HepG2 (cell line): ENCODE results near the gene COPS7A. TPM values are rescaled to one million over a fixed set of nuclear protein-coding genes. Genes with fewer than 3 reads are reported as not detected.

Source experiments
- ATAC-seq: fragments of 200-7000 bp; cut with Tn5 transposase; 3 replicates; pipeline ENCODE4 v1.9.1; 2020; ENCODE audit warnings: mild to moderate bottlenecking, moderate library complexity
- BruUV-seq: library from RNA; stranded (reverse); fragments of 400-500 nt; replicated peaks from 2 replicates; lab custom pipeline; 2021; lab: Mats Ljungman, UMichigan
- CTCF ChIA-PET: fragments of 300-600 bp; formaldehyde crosslinking; extraction: SDS; loops from one replicate; lab custom pipeline; 2021; ENCODE audit warnings: low total read pairs, inconsistent platforms, low intra/inter-chr PET ratio; lab: Yijun Ruan, JAX
- POLR2A ChIA-PET: fragments of 350-600 bp; sonication (Branson Sonifier 250); formaldehyde crosslinking; loops from one replicate; lab custom pipeline; 2020; ENCODE audit warnings: antibody characterized with exemption, inconsistent platforms; lab: Yijun Ruan, JAX
- DNase-seq: peaks from one replicate; pipeline ENCODE4 v3.0.0-alpha.2; 2015; ENCODE audit warnings: low spot score
- FAIRE-seq: peaks from 3 replicates; lab custom pipeline; 2011; peaks lifted over from hg19 to GRCh38; lab: Jason Lieb, UNC
- H2AFZ ChIP-seq: one replicate; pipeline ENCODE4 v1.6.1; 2011; ENCODE audit warnings: low read length, inconsistent platforms
- H3K27ac ChIP-seq: fragments of 300-600 bp; 3 replicates; pipeline ENCODE4 v1.8.0; 2011; ENCODE audit warnings: mixed run types, mild to moderate bottlenecking, mixed read lengths, low read length, inconsistent platforms; ENCODE audit not compliant: insufficient read depth; ENCODE audit errors: extremely low read length
- H3K27me3 ChIP-seq, 2 experiments: fragments of 200-600 bp in 1 of 2; 2 replicates in 1 of 2; 3 replicates in 1 of 2; pipeline versions ENCODE4 v1.6.0 to v1.8.0; 2011; ENCODE audit warnings: low read length in 2 of 2, mild to moderate bottlenecking in 2 of 2, moderate library complexity in 2 of 2, inconsistent platforms in 1 of 2; ENCODE audit not compliant: insufficient read depth in 2 of 2, control insufficient read depth in 1 of 2
- H3K36me3 ChIP-seq, 2 experiments: fragments of 200-600 bp in 1 of 2; replicated peaks in 1 of 2; 2 replicates in 1 of 2; 3 replicates in 1 of 2; pipeline versions ENCODE4 v1.5.1 to v1.8.0; 2011; ENCODE audit warnings: low read length in 2 of 2, inconsistent platforms in 1 of 2; ENCODE audit not compliant: insufficient read depth in 2 of 2, control insufficient read depth in 1 of 2
- H3K4me1 ChIP-seq: 2 replicates; pipeline ENCODE4 v1.5.1; 2012; ENCODE audit warnings: low read length, inconsistent platforms; ENCODE audit not compliant: insufficient read depth
- H3K4me2 ChIP-seq: 2 replicates; pipeline ENCODE4 v1.6.0; 2011; ENCODE audit warnings: low read depth, low read length, inconsistent platforms
- H3K4me3 ChIP-seq, 3 experiments: fragments of 200-600 bp in 1 of 3; sonication (generic), shearing (Covaris generic) in 1 of 3; replicated peaks in 1 of 3; 2 replicates each; pipeline ENCODE4 v1.5.1; 2011 to 2016; ENCODE audit warnings: low read length in 3 of 3, inconsistent platforms in 2 of 3, low read depth in 2 of 3, mild to moderate bottlenecking in 2 of 3, control low read depth in 1 of 3, mixed read lengths in 1 of 3; ENCODE audit not compliant: insufficient read depth in 1 of 3
- H3K79me2 ChIP-seq: one replicate; pipeline ENCODE4 v1.6.1; 2011; ENCODE audit warnings: low read length, inconsistent platforms; ENCODE audit not compliant: insufficient read depth
- H3K9ac ChIP-seq: 2 replicates; pipeline ENCODE4 v1.6.0; 2011; ENCODE audit warnings: mild to moderate bottlenecking, low read depth, low read length, inconsistent platforms; ENCODE audit not compliant: insufficient read depth
- H3K9me3 ChIP-seq: 2 replicates; pipeline ENCODE4 v1.5.1; 2012; ENCODE audit warnings: mild to moderate bottlenecking, low read length
- H4K20me1 ChIP-seq: 2 replicates; pipeline ENCODE4 v1.6.0; 2011; ENCODE audit warnings: inconsistent platforms, mild to moderate bottlenecking, low read length, moderate library complexity; ENCODE audit not compliant: insufficient read depth
- NCOA2 ChIP-seq: sonication (generic); formaldehyde crosslinking; IDR thresholded peaks from 2 replicates; pipeline ENCODE4 v1.8.0; 2022; ENCODE audit warnings: inconsistent platforms
- PATZ1 ChIP-seq: sonication (generic); formaldehyde crosslinking; IDR thresholded peaks from 2 replicates; pipeline ENCODE4 v1.4.0; 2020; ENCODE audit warnings: missing genetic modification reagents
- ZIK1 ChIP-seq: sonication (generic); formaldehyde crosslinking; IDR thresholded peaks from 2 replicates; pipeline ENCODE4 v1.5.0; 2020; ENCODE audit warnings: mild to moderate bottlenecking, low read depth, missing genetic modification reagents, borderline replicate concordance
- ZKSCAN1 ChIP-seq: fragments of 150-350 bp; IDR thresholded peaks from 2 replicates; pipeline ENCODE4 v1.6.1; 2014; ENCODE audit warnings: low read length
- WGBS: methylation state at CpG from one replicate; pipeline ENCODE4 v1.1.6; 2017; ENCODE audit warnings: low lambda C conversion rate; 5-methylcytosine and 5-hydroxymethylcytosine counted together
- in situ Hi-C: cut with HindIII; loops from 2 replicates; pipeline ENCODE4 v1.10.0; 2017; ENCODE audit warnings: low pct_unique_long_range_greater_than_20kb; ENCODE audit not compliant: extremely low pct_ligation_motif_present
- intact Hi-C: fragments of 100-400 bp; cut with micrococcal nuclease; formaldehyde crosslinking; loops from one replicate; pipeline ENCODE4 v1.10.0; 2022; ENCODE audit not compliant: unreplicated experiment
- polyA plus RNA-seq, 8 experiments: library from polyadenylated mRNA; depleted of rRNA in 3 of 8; stranded (reverse) in 7 of 8; unstranded in 1 of 8; fragments of >200 nt; fragmentation: Illumina TruSeq in 4 of 8; extraction: Trizol in 4 of 8; gene quantifications; 2 replicates each; pipeline versions ENCODE4 v1.2.1 to v1.2.3, GENCODE V29; 2011 to 2016; ENCODE audit warnings: low read depth in 4 of 8, missing spikeins in 1 of 8, mixed read lengths in 1 of 8; ENCODE audit not compliant: insufficient read depth in 1 of 8
- total RNA-seq, 5 experiments: library from RNA; depleted of rRNA; stranded (reverse); fragments of >200 nt; fragmentation: Illumina TruSeq; extraction: Trizol; gene quantifications; 2 replicates each; pipeline ENCODE4 v1.2.3, GENCODE V29; 2016; ENCODE audit warnings: low read depth in 1 of 5
- TF ChIP-seq, protein P1 (sequence below): IDR thresholded peaks from 2 replicates; pipeline ENCODE4 v1.6.1; 2012; ENCODE audit warnings: low read length, improper control_type of control experiment
- TF ChIP-seq, protein P2 (sequence below): IDR thresholded peaks from 2 replicates; pipeline ENCODE4 v1.6.1; 2018; ENCODE audit warnings: missing genetic modification reagents
- TF ChIP-seq, protein P3 (sequence below): sonication (generic); formaldehyde crosslinking; IDR thresholded peaks from 2 replicates; pipeline ENCODE4 v1.4.0; 2020; ENCODE audit warnings: mild to moderate bottlenecking, missing genetic modification reagents

COPS7A gene
- total and polyA plus RNA-seq, 2 of the 13 experiments (the other 11 are each of a cell fraction or from before 2014, with no cell fraction given), result 40.0 to 73.6 TPM

DNA sequence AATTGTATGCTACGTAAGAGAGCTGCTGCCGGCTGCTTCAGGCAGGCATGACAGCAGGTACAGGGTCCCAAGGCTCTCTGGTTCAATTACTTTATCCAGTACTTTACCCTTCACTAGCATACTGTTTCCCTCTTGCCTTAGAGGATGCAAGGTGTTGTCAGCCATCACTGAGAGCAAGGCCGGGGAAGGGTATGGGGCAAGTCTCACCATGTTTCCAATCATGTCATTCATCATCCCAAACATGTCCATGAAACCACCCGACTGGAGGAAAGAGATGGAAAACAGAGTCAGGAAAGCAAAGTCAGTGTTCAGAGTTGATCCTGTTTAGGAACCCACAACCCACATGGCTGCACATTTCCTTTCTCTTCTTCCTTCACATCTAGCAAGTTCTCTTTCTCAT is 26.7 kb downstream of the COPS7A start:
- intact Hi-C loops, result no loop called here
- ChIA-PET CTCF (interaction anchor here (1.2 kb wide), 1 partner anchor 75 kb away, joined by 3 read pairs; no protein-coding TSS in a partner anchor), POLR2A (no interaction called here)
- peaks cover 21% of the 10 kb centered on the region for H3K79me2 ChIP-seq
- no peak overlapping the region for H2AFZ ChIP-seq
- WGBS, result 93% methylated on average over 4 of the region's 4 CpGs
- DNase-seq (no peak), FAIRE-seq (no peak), ATAC-seq (no peak)
- H4K20me1 ChIP-seq, result 0 out of 2 replicates have a peak, but pooled peaks cover 6% of the 10 kb centered on the region
- no peaks in the 10 kb centered on the region for H3K27me3 ChIP-seq
- no peak overlapping the region for H3K4me3 ChIP-seq
- peaks cover 34 to 52% of the 10 kb centered on the region in 2 experiments for H3K36me3 ChIP-seq
- BruUV-seq, result no TSS peak
- H3K4me2 ChIP-seq, result no peak overlapping the region
- no peak for TF ChIP-seq NCOA2
- TF ChIP-seq, protein P1, sequence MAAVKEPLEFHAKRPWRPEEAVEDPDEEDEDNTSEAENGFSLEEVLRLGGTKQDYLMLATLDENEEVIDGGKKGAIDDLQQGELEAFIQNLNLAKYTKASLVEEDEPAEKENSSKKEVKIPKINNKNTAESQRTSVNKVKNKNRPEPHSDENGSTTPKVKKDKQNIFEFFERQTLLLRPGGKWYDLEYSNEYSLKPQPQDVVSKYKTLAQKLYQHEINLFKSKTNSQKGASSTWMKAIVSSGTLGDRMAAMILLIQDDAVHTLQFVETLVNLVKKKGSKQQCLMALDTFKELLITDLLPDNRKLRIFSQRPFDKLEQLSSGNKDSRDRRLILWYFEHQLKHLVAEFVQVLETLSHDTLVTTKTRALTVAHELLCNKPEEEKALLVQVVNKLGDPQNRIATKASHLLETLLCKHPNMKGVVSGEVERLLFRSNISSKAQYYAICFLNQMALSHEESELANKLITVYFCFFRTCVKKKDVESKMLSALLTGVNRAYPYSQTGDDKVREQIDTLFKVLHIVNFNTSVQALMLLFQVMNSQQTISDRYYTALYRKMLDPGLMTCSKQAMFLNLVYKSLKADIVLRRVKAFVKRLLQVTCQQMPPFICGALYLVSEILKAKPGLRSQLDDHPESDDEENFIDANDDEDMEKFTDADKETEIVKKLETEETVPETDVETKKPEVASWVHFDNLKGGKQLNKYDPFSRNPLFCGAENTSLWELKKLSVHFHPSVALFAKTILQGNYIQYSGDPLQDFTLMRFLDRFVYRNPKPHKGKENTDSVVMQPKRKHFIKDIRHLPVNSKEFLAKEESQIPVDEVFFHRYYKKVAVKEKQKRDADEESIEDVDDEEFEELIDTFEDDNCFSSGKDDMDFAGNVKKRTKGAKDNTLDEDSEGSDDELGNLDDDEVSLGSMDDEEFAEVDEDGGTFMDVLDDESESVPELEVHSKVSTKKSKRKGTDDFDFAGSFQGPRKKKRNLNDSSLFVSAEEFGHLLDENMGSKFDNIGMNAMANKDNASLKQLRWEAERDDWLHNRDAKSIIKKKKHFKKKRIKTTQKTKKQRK, result no peak
- TF ChIP-seq, protein P2, sequence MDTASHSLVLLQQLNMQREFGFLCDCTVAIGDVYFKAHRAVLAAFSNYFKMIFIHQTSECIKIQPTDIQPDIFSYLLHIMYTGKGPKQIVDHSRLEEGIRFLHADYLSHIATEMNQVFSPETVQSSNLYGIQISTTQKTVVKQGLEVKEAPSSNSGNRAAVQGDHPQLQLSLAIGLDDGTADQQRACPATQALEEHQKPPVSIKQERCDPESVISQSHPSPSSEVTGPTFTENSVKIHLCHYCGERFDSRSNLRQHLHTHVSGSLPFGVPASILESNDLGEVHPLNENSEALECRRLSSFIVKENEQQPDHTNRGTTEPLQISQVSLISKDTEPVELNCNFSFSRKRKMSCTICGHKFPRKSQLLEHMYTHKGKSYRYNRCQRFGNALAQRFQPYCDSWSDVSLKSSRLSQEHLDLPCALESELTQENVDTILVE (CRISPR knock-in tag), result no peak
- TF ChIP-seq ZKSCAN1, result no peak
- TF ChIP-seq, protein P3, sequence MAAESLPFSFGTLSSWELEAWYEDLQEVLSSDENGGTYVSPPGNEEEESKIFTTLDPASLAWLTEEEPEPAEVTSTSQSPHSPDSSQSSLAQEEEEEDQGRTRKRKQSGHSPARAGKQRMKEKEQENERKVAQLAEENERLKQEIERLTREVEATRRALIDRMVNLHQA, result no peak
- no peak for TF ChIP-seq PATZ1
- TF ChIP-seq ZIK1 (CRISPR knock-in tag), result no peak
- in situ Hi-C loops, result loop anchor here (5.0 kb wide), 1 partner anchor 77 kb away; the partner anchor contains the start of gene P3H3
- peaks cover 28% of the 10 kb centered on the region for H3K4me1 ChIP-seq
- no peaks in the 10 kb centered on the region for H3K9me3 ChIP-seq
- no peak overlapping the region for H3K27ac ChIP-seq
- H3K9ac ChIP-seq, result no peak overlapping the region
